Activated CD8-positive, alpha-beta memory T cell treated with anti-CD3 and anti-CD28 coated beads, Interleukin-2, amount 10 ng/mL, durations not matched to agents 7 days and 5 days (primary cell): ENCODE data around the gene MARCKS. TPM values are rescaled to one million over a fixed set of nuclear protein-coding genes. Genes with fewer than 3 reads are reported as not detected.

Experiments used
- ATAC-seq: fragments of 150-1000 bp; cut with Tn5 transposase; one replicate; pipeline ENCODE4 v1.10.0; 2021; ENCODE audit warnings: moderate library complexity
- CTCF ChIA-PET: fragments of 350-600 bp; sonication (Branson Sonifier 250); formaldehyde crosslinking; loops from one replicate; lab custom pipeline; 2021; ENCODE audit warnings: antibody characterized with exemption; lab: Charles Lee
- DNase-seq: peaks from one replicate; pipeline ENCODE4 v3.0.0-alpha.2; 2020
- H3K27ac Mint-ChIP-seq: one replicate; pipeline ENCODE4 v1.8.0; 2021; ENCODE audit warnings: mild to moderate bottlenecking, mixed read lengths
- H3K27me3 Mint-ChIP-seq: one replicate; pipeline ENCODE4 v1.8.0; 2021; ENCODE audit warnings: mixed read lengths
- H3K36me3 Mint-ChIP-seq: one replicate; pipeline ENCODE4 v1.8.0; 2021; ENCODE audit warnings: mild to moderate bottlenecking, mixed read lengths
- H3K4me1 Mint-ChIP-seq: one replicate; pipeline ENCODE4 v1.8.0; 2021; ENCODE audit warnings: mixed read lengths
- H3K4me3 Mint-ChIP-seq: one replicate; pipeline ENCODE4 v1.8.0; 2021; ENCODE audit warnings: mild to moderate bottlenecking, moderate library complexity, mixed read lengths
- H3K9me3 Mint-ChIP-seq: one replicate; pipeline ENCODE4 v1.8.0; 2022; ENCODE audit warnings: low read depth, mixed read lengths
- total RNA-seq, 2 experiments: library from RNA; stranded (reverse); gene quantifications; one replicate each; pipeline ENCODE4 v1.2.3, GENCODE V29; 2021

MARCKS gene
- under 1 TPM in 1 of 2 experiments, not detected in 1; 0.30 TPM for total RNA-seq

GRCh38 chr6:113856625-113857555, at the start of gene MARCKS:
MARCKS (plus strand) TSS chr6:113857345; CDS start chr6:113857746, 401 bp downstream.
- ATAC-seq (peak; percentile 40), DNase-seq (peak; percentile 50)
- Mint-ChIP-seq H3K27ac (peak within 1 kb of the TSS; percentile 19), H3K4me1 (peaks cover 18% of the 10 kb centered on the region), H3K9me3 (no peaks in the 10 kb centered on the region), H3K4me3 (no peak within 1 kb of the TSS), H3K27me3 (peaks cover 43% of the 10 kb centered on the region), H3K36me3 (peaks cover 2% of the 10 kb centered on the region)
- CTCF ChIA-PET: no interaction called here

DNA sequence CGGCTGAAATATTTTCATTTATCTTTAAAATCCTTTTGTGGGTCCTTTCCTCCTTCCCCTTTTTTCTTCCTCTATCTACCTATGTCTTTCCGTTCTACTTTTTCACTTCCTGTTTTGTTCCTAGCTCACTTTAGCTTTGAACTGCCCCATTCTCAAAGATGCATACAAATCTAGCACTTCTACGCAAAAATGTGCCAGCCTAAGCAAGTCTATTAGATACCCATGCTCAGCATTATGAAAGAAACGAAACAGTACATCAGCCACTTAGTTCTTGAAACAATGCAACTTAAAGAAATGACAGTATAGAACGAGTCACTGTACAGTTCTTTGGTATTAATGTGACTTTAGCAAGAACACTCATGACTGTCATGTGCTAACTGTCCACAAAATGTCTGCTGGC, 47.3 kb upstream of the MARCKS start:
- H3K27ac Mint-ChIP-seq: no peak overlapping the region
- CTCF ChIA-PET: no interaction called here
- no peaks in the 10 kb centered on the region for H3K9me3 Mint-ChIP-seq
- DNase-seq (no peak), ATAC-seq (no peak)
- peaks cover 5% of the 10 kb centered on the region for H3K4me1 Mint-ChIP-seq
- H3K36me3 Mint-ChIP-seq: no peaks in the 10 kb centered on the region
- H3K4me3 Mint-ChIP-seq: no peak overlapping the region
- H3K27me3 Mint-ChIP-seq: peaks cover 3% of the 10 kb centered on the region

DNA sequence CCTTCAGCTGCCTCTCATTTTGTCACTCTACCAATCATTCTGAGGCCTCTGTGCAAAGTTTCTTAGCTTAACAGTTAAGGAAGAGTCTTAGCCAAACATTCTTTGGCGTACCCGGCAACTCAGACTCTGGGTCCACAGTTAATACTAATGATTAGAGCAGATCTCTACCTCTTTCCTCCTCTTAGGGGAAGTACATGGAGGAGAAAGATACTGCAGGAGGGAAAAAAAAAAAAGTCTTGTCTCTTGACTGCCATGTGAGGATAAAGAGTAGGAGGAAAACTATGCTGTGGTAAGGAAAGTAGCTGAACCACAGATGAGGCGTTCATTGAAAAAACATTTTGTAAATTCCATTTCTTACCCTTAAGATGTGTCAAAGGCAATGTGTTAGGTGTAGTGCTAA, 44.0 kb upstream of the MARCKS start:
- Mint-ChIP-seq H3K4me1 (no peaks in the 10 kb centered on the region), H3K27me3 (peaks cover 2% of the 10 kb centered on the region), H3K4me3 (no peak overlapping the region), H3K9me3 (no peaks in the 10 kb centered on the region), H3K27ac (no peak overlapping the region), H3K36me3 (no peaks in the 10 kb centered on the region)
- DNase-seq (no peak), ATAC-seq (no peak)
- CTCF ChIA-PET: no interaction called here

DNA sequence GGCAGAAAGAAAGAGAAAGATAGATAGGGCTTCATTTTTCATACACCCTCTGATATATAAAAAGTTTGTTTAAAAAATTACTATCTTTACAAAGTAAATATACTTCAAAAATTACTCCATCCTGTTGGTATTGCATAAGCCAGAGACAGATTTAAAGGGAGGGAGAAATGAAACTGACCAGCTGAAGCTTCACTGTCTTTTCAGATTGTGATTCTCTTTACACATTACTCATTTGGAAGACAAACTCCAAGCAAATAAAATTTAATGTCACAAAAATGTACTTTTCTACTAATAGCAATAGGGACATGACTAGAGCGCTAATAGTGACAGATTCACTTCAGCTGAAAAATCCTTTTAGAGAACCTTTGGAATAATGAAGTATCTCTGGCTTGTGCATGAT, 38.6 kb upstream of the MARCKS start:
- H3K27me3 Mint-ChIP-seq: no peaks in the 10 kb centered on the region
- no peaks in the 10 kb centered on the region for H3K36me3 Mint-ChIP-seq
- no peak for ATAC-seq
- H3K27ac Mint-ChIP-seq: no peak overlapping the region
- DNase-seq: no peak
- no peaks in the 10 kb centered on the region for H3K9me3 Mint-ChIP-seq
- CTCF ChIA-PET: no interaction called here
- H3K4me1 Mint-ChIP-seq: no peaks in the 10 kb centered on the region
- H3K4me3 Mint-ChIP-seq: no peak overlapping the region

DNA sequence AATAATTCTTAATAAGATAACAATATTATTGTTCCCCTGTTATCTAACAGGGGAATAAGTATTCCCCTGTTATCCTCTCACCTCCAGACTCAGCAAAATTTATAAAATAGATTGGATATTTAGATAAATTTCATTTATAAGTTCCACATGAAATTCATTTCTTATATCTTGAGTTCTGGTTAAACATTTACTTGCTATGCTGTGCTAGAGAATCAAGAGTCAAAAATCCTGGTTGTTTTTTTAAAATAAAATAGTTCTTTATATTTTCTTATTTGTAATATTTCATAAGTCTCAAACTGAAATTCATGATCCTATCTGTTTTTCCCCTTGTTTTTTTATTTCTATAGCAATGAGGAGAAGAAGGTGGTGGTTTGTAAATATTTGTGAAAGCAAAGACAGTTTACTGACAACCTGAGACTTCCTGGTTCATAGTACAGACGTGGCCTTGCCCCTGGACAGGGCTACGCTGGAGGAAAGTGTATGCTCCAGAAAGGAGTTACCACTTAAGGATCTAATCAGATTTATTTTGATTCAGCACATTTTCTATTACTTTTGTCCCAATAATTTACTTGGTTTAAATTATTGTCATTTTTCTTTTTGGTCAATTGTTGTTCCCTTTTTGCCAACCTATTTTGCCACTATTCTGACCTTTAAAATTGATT, 37.8 kb upstream of the MARCKS start:
- CTCF ChIA-PET: no interaction called here
- Mint-ChIP-seq H3K9me3 (no peaks in the 10 kb centered on the region), H3K4me1 (no peaks in the 10 kb centered on the region), H3K4me3 (no peak overlapping the region), H3K27ac (no peak overlapping the region), H3K36me3 (no peaks in the 10 kb centered on the region), H3K27me3 (no peaks in the 10 kb centered on the region)
- no peak for ATAC-seq
- no peak for DNase-seq

GRCh38 chr6:113820761-113821160, 36.4 kb upstream of the MARCKS start:
- CTCF ChIA-PET: interaction anchor here (0.7 kb wide), 1 partner anchor 11 kb away, joined by 3 read pairs; no protein-coding TSS in a partner anchor
- H3K9me3 Mint-ChIP-seq: no peaks in the 10 kb centered on the region
- no peaks in the 10 kb centered on the region for H3K27me3 Mint-ChIP-seq
- ATAC-seq: no peak
- no peaks in the 10 kb centered on the region for H3K4me1 Mint-ChIP-seq
- DNase-seq: no peak
- H3K4me3 Mint-ChIP-seq: no peak overlapping the region
- H3K36me3 Mint-ChIP-seq: no peaks in the 10 kb centered on the region
- H3K27ac Mint-ChIP-seq: no peak overlapping the region

DNA sequence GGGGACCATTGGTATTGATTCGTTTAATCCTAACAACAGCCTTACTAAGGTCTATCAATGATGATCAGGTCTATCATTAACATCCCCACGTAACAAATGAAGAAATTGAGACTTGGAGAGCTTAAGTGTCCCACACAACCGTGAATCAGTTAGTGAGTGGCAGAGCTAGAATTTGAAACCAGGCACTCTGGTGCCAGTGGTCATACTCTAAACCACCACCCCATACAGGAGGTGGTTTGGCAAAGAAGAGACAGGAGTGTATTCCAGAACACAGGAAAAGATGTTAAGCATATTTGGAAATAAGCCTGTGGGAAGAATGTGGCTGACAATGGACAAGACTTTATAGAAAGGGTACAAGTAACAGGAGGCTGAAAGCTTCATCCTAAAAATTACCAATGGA, 35.7 kb upstream of the MARCKS start:
- no peaks in the 10 kb centered on the region for H3K27me3 Mint-ChIP-seq

DNA sequence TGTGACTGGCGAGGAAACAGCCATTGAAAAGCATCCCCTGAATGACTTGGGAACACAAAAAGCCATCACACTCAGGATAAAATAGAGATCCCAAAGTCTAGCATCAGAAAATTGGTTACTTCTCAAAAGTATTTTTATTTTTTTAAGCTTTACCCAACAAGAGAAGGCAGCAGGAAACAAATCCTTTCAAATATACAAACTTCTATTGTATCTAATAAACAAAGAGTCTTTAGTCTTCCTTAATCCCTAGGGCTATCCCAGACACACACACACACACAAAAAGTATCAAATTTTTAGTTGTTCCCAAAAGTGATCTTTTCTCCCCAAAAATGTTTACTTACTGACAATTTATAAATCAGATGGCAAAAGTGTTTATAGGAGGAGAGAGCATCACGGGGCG, 33.2 kb upstream of the MARCKS start:
- H3K4me1 Mint-ChIP-seq: no peaks in the 10 kb centered on the region
- no peak overlapping the region for H3K27ac Mint-ChIP-seq
- peaks cover 5% of the 10 kb centered on the region for H3K27me3 Mint-ChIP-seq
- no peak overlapping the region for H3K4me3 Mint-ChIP-seq
- CTCF ChIA-PET: no interaction called here
- DNase-seq: no peak
- H3K9me3 Mint-ChIP-seq: no peaks in the 10 kb centered on the region
- no peaks in the 10 kb centered on the region for H3K36me3 Mint-ChIP-seq
- no peak for ATAC-seq

More for the DNA sequence above, 35.7 kb upstream of the MARCKS start:
- no peaks in the 10 kb centered on the region for H3K36me3 Mint-ChIP-seq
- CTCF ChIA-PET: interaction anchor here (0.7 kb wide), 1 partner anchor 10 kb away, joined by 3 read pairs; no protein-coding TSS in a partner anchor
- no peaks in the 10 kb centered on the region for H3K4me1 Mint-ChIP-seq
- DNase-seq (no peak), ATAC-seq (no peak)
- no peak overlapping the region for H3K27ac Mint-ChIP-seq
- H3K4me3 Mint-ChIP-seq: no peak overlapping the region
- no peaks in the 10 kb centered on the region for H3K9me3 Mint-ChIP-seq

GRCh38 chr6:113824411-113824810, 32.7 kb upstream of the MARCKS start:
- Mint-ChIP-seq H3K27me3 (peaks cover 5% of the 10 kb centered on the region), H3K27ac (no peak overlapping the region), H3K4me1 (no peaks in the 10 kb centered on the region), H3K4me3 (no peak overlapping the region), H3K36me3 (no peaks in the 10 kb centered on the region), H3K9me3 (no peaks in the 10 kb centered on the region)
- ATAC-seq (no peak), DNase-seq (no peak)
- CTCF ChIA-PET: no interaction called here

- no peak overlapping the region for H3K4me3 Mint-ChIP-seq
These were observed 32.3 kb upstream of the MARCKS start for GRCh38 chr6:113824866-113825265.

GRCh38 chr6:113825781-113826180, 31.4 kb upstream of the MARCKS start:
- peaks cover 5% of the 10 kb centered on the region for H3K27me3 Mint-ChIP-seq
- no peaks in the 10 kb centered on the region for H3K36me3 Mint-ChIP-seq
- H3K4me3 Mint-ChIP-seq: no peak overlapping the region
- CTCF ChIA-PET: no interaction called here
- no peaks in the 10 kb centered on the region for H3K9me3 Mint-ChIP-seq
- DNase-seq (no peak), ATAC-seq (no peak)
- H3K27ac Mint-ChIP-seq: no peak overlapping the region
- no peaks in the 10 kb centered on the region for H3K4me1 Mint-ChIP-seq

More at GRCh38 chr6:113824866-113825265, 32.3 kb upstream of the MARCKS start:
- CTCF ChIA-PET: no interaction called here
- Mint-ChIP-seq H3K27ac (no peak overlapping the region), H3K27me3 (peaks cover 5% of the 10 kb centered on the region), H3K4me1 (no peaks in the 10 kb centered on the region), H3K36me3 (no peaks in the 10 kb centered on the region), H3K9me3 (no peaks in the 10 kb centered on the region)
- DNase-seq (no peak), ATAC-seq (no peak)

DNA sequence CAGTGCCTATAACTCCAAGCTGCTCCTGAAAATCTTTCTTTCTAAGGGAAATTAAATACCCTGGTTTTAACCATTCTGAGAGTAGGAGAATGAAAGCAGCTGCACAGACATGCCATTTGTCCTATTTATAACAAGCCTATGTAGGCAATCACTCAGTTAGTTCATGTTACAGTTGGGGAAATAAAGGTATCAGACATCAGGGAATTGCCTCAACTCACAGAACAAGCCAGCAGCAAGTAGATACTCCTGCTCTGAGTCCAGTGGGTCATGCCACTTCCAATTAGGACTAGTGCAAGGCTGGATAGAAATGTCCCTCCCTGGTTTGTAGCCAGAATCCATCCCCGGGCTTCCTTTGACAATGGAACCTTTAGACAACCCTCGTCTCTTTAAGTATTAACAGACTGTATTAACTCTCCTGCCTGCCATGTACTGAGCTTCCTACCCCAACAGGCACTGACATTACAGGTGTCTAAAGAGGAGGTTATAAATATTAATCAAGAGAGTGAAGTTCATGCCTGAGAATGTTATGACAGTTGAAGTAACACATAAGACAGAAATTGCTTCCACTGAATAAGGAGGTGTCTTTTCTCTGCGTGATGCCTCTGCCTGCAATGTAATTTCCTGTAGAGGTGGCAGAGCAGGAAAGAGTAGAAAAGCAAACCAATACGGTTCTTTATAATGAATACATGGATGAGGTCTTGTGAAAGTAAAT, 28.0 kb upstream of the MARCKS start:
- no peak overlapping the region for H3K4me3 Mint-ChIP-seq
- H3K27ac Mint-ChIP-seq: no peak overlapping the region
- peaks cover 5% of the 10 kb centered on the region for H3K27me3 Mint-ChIP-seq
- H3K36me3 Mint-ChIP-seq: no peaks in the 10 kb centered on the region
- DNase-seq (no peak), ATAC-seq (no peak)
- H3K9me3 Mint-ChIP-seq: no peaks in the 10 kb centered on the region
- CTCF ChIA-PET: no interaction called here
- no peaks in the 10 kb centered on the region for H3K4me1 Mint-ChIP-seq

GRCh38 chr6:113829696-113830045, 27.5 kb upstream of the MARCKS start:
- Mint-ChIP-seq H3K27me3 (peaks cover 5% of the 10 kb centered on the region), H3K4me1 (no peaks in the 10 kb centered on the region), H3K9me3 (no peaks in the 10 kb centered on the region)

More at GRCh38 chr6:113829696-113830045, 27.5 kb upstream of the MARCKS start:
- Mint-ChIP-seq H3K36me3 (no peaks in the 10 kb centered on the region), H3K27ac (no peak overlapping the region), H3K4me3 (no peak overlapping the region)
- ATAC-seq: no peak
- no peak for DNase-seq
- CTCF ChIA-PET: no interaction called here
